MCF 10A (cell line): ENCODE results near the gene ARPC5. TPM values are rescaled to one million over a fixed set of nuclear protein-coding genes. Genes with fewer than 3 reads are reported as not detected.
A peak's percentile ranks its signal among the peaks of the same experiment; 100 is the strongest.

ENCODE experiments used
- BruUV-seq: library from RNA; stranded (reverse); fragments of 400-500 nt; replicated peaks from 2 replicates; lab custom pipeline; 2021; lab: Mats Ljungman, UMichigan
- CTCF ChIA-PET: fragments of 300-600 bp; sonication (Branson Sonifier 250); formaldehyde crosslinking; extraction: SDS; loops from one replicate; lab custom pipeline; 2021; ENCODE audit warnings: antibody characterized with exemption, inconsistent platforms; lab: Yijun Ruan, JAX
- POLR2A ChIA-PET: fragments of 300-600, 350-650 bp; sonication (Branson Sonifier 250); formaldehyde crosslinking; extraction: SDS; loops from one replicate; lab custom pipeline; 2020; ENCODE audit warnings: antibody characterized with exemption, inconsistent platforms; lab: Yijun Ruan, JAX
- DNase-seq: peaks from one replicate; pipeline ENCODE4 v3.0.0-alpha.2; 2018; ENCODE audit not compliant: unreplicated experiment
- H3K27ac Mint-ChIP-seq: one replicate; pipeline ENCODE4 v1.8.0; 2022; ENCODE audit warnings: mild to moderate bottlenecking, low read depth, mixed read lengths; ENCODE audit not compliant: unreplicated experiment
- H3K27me3 Mint-ChIP-seq: one replicate; pipeline ENCODE4 v1.8.0; 2022; ENCODE audit warnings: mixed read lengths; ENCODE audit not compliant: insufficient read depth, unreplicated experiment
- H3K36me3 Mint-ChIP-seq: one replicate; pipeline ENCODE4 v1.8.0; 2022; ENCODE audit warnings: mild to moderate bottlenecking, moderate library complexity, mixed read lengths; ENCODE audit not compliant: insufficient read depth, unreplicated experiment
- H3K4me1 Mint-ChIP-seq: one replicate; pipeline ENCODE4 v1.8.0; 2022; ENCODE audit warnings: mixed read lengths; ENCODE audit not compliant: insufficient read depth, unreplicated experiment
- H3K4me3 Mint-ChIP-seq: one replicate; pipeline ENCODE4 v1.8.0; 2022; ENCODE audit warnings: mild to moderate bottlenecking, moderate library complexity, mixed read lengths; ENCODE audit not compliant: unreplicated experiment
- H3K9me3 Mint-ChIP-seq: one replicate; pipeline ENCODE4 v1.8.0; 2022; ENCODE audit warnings: mixed read lengths; ENCODE audit not compliant: unreplicated experiment
- intact Hi-C: fragments of 100-400 bp; cut with micrococcal nuclease; formaldehyde crosslinking; loops from 2 replicates; pipeline ENCODE4 v1.14.1; 2022
- total RNA-seq: library from RNA; stranded (reverse); gene quantifications from 2 replicates; pipeline ENCODE4 v1.2.3, GENCODE V29; 2022
- TF ChIP-seq, protein P1 (sequence below): fragments of 200-600 bp; IDR thresholded peaks from one replicate; pipeline ENCODE4 v1.8.0; 2022; ENCODE audit warnings: antibody characterized with exemption, mild to moderate bottlenecking; ENCODE audit not compliant: unreplicated experiment

Gene ARPC5
- total RNA-seq, 1 experiment from 2014 or later = 195 TPM

DNA sequence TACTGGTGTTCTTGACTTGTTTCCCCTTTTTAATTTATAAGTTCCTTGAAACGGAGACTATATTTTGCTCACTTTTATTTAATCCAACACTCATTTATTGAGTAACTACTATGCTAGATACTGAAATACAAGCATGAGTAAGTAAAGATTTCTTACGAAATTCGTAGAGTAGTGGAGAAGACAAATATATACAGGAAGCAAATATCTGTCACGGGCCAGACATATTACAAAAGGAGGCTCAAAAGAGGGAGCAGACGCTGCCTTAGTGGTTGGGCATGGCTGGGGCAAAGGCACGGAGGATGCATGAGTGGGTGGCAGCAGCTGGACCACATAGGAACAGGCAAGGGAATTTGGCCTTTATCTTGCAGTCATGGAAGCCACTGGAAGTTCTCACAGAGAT lies 52.1 kb downstream of the ARPC5 start:
- ChIA-PET CTCF (no interaction called here), POLR2A (no interaction called here)
- H3K36me3 Mint-ChIP-seq = no peaks in the 10 kb centered on the region
- TF ChIP-seq, protein P1, sequence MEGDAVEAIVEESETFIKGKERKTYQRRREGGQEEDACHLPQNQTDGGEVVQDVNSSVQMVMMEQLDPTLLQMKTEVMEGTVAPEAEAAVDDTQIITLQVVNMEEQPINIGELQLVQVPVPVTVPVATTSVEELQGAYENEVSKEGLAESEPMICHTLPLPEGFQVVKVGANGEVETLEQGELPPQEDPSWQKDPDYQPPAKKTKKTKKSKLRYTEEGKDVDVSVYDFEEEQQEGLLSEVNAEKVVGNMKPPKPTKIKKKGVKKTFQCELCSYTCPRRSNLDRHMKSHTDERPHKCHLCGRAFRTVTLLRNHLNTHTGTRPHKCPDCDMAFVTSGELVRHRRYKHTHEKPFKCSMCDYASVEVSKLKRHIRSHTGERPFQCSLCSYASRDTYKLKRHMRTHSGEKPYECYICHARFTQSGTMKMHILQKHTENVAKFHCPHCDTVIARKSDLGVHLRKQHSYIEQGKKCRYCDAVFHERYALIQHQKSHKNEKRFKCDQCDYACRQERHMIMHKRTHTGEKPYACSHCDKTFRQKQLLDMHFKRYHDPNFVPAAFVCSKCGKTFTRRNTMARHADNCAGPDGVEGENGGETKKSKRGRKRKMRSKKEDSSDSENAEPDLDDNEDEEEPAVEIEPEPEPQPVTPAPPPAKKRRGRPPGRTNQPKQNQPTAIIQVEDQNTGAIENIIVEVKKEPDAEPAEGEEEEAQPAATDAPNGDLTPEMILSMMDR = no peak
- peak; percentile 84 for DNase-seq
- no peak overlapping the region for H3K27ac Mint-ChIP-seq
- no peaks in the 10 kb centered on the region for H3K27me3 Mint-ChIP-seq
- no peaks in the 10 kb centered on the region for H3K9me3 Mint-ChIP-seq
- H3K4me1 Mint-ChIP-seq = peaks cover 9% of the 10 kb centered on the region
- no TSS peak for BruUV-seq
- intact Hi-C loops = no loop called here
- no peak overlapping the region for H3K4me3 Mint-ChIP-seq

DNA sequence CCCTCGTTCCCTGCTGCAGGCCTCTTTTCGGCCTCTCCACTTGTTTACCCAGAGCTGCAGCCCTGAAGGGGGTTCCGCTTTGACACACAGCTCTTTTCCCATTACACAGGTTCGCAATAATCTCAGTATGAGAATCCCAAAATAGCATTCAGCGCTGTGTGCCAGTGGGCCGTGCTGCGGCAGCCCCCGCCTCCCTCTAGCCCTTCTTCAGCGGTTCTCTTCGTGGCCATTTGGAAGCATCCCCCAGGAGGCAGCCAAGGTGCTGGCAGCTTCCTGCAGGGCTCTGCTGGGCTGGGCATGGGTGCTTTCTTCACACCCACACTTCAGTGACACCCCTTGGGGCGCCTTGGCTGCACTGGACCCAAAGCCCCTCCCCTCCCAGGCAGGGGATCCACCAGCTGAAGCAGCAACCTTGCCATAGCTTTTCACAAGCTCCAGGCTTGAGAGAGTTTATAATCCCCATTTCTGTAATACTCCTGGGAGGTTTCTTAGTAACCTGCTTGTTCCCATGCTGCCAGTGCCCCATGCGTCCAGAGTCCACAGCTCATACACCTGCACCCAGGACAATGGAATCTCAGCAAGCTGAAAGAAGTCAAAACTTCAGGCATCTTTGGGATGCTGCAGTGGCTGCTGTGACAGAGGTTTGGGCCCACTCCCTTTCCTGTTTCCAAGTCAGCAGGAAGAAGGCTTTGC lies 53.4 kb downstream of the ARPC5 start:
- TF ChIP-seq, protein P1 = no peak
- Mint-ChIP-seq H3K4me1 (peaks cover 9% of the 10 kb centered on the region), H3K4me3 (no peak overlapping the region), H3K27me3 (no peaks in the 10 kb centered on the region), H3K9me3 (no peaks in the 10 kb centered on the region), H3K27ac (no peak overlapping the region), H3K36me3 (no peaks in the 10 kb centered on the region)
- CTCF ChIA-PET = interaction anchor here (0.5 to 4.0 kb wide), 6 partner anchors 9 to 335 kb away, joined by 3 to 20 read pairs (median 3); no protein-coding TSS in a partner anchor
- BruUV-seq = no TSS peak
- POLR2A ChIA-PET = interaction anchor here (0.8 kb wide), 1 partner anchor 110 kb away, joined by 3 read pairs; no protein-coding TSS in a partner anchor
- DNase-seq = no peak
- intact Hi-C loops = no loop called here

DNA sequence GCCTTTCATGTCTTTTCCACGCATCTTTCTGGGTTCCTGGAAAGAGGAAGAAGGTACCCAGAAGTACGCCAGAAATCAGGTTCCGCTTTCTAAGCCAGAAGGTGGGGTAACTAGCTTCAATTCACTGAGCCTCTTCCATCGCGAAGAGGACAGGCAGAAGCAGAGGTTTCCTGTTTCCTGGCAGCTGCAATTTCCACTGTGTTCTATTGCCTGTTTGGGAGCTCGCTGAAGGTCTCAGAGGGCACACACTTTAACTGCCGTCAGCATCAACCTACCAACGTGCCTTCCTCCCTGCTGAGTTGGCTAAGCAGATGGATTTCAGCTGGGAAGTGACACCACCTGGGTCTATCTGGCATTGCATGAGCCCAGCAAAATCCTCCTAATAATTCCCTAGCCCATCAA lies 55.3 kb downstream of the ARPC5 start:
- TF ChIP-seq, protein P1 = no peak
- no peaks in the 10 kb centered on the region for H3K27me3 Mint-ChIP-seq
- POLR2A ChIA-PET = interaction anchor here (0.6 to 1.1 kb wide), 4 partner anchors 9 to 18 kb away, joined by 3 to 6 read pairs (median 3); no protein-coding TSS in a partner anchor
- H3K4me3 Mint-ChIP-seq = no peak overlapping the region
- no TSS peak for BruUV-seq
- DNase-seq = peak; percentile 50
- no peaks in the 10 kb centered on the region for H3K36me3 Mint-ChIP-seq
- CTCF ChIA-PET = interaction anchor here (1.1 to 4.0 kb wide), 9 partner anchors 11 to 39 kb away, joined by 3 to 20 read pairs (median 4); no protein-coding TSS in a partner anchor
- peaks cover 9% of the 10 kb centered on the region for H3K4me1 Mint-ChIP-seq
- H3K9me3 Mint-ChIP-seq = no peaks in the 10 kb centered on the region
- intact Hi-C loops = no loop called here
- H3K27ac Mint-ChIP-seq = no peak overlapping the region

DNA sequence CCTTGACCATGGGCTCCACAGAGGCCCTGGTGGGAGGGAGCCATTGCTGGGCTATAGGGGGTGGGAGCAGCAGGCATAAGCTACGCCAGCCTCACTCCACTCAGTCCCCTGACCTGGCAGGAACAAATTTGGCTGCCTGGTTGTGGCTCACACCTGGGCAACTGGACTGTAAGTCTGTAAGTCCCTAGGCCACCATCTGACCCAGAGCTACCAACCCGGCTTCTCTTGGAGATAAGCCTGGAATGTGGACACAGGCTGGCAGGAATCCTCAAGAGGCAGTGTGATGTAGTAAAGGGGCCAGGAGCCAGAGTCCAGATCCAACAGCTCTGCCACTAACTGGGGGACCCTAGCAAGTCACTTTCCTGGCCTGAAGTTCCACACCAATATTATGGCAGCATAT lies 56.7 kb downstream of the ARPC5 start:
- H3K4me3 Mint-ChIP-seq = no peak overlapping the region
- H3K9me3 Mint-ChIP-seq = no peaks in the 10 kb centered on the region
- H3K4me1 Mint-ChIP-seq = peaks cover 7% of the 10 kb centered on the region
- no TSS peak for BruUV-seq
- no peak overlapping the region for H3K27ac Mint-ChIP-seq
- TF ChIP-seq, protein P1 = no peak
- H3K27me3 Mint-ChIP-seq = no peaks in the 10 kb centered on the region
- DNase-seq = no peak
- H3K36me3 Mint-ChIP-seq = no peaks in the 10 kb centered on the region
- CTCF ChIA-PET = interaction anchor here (0.6 to 4.0 kb wide), 9 partner anchors 8 to 282 kb away, joined by 3 to 20 read pairs (median 5); no protein-coding TSS in a partner anchor
- intact Hi-C loops = no loop called here
- POLR2A ChIA-PET = interaction anchor here (0.6 kb wide), 1 partner anchor 11 kb away, joined by 3 read pairs; no protein-coding TSS in a partner anchor
